Sigmoid colon (tissue), 7 donors: ENCODE data around the gene TNFAIP8L3. TPM values are rescaled to one million over a fixed set of nuclear protein-coding genes. Genes with fewer than 3 reads are reported as not detected.

Experiments used
- DNase-seq: peaks from one replicate; pipeline ENCODE4 v3.0.0-alpha.2; 2019
- H3K27ac ChIP-seq, 4 donors: fragments of 200-600 bp; sonication (generic); one replicate each; pipeline ENCODE4 v1.5.1; 2016 to 2019; ENCODE audit warnings: mild to moderate bottlenecking in 1 of 4
- H3K27me3 ChIP-seq, 3 donors: fragments of 200-600 bp; sonication (generic); one replicate each; pipeline ENCODE4 v1.5.1; 2019; ENCODE audit warnings: mild to moderate bottlenecking in 1 of 3
- H3K36me3 ChIP-seq, 4 donors: fragments of 200-600 bp; sonication (generic); one replicate each; pipeline ENCODE4 v1.5.1; 2016 to 2019
- H3K4me1 ChIP-seq, 4 donors: fragments of 200-600 bp; sonication (generic); one replicate each; pipeline ENCODE4 v1.5.1; 2017 to 2019
- H3K4me3 ChIP-seq, 4 donors: fragments of 200-600 bp; sonication (generic); one replicate each; pipeline ENCODE4 v1.5.1; 2017 to 2019; ENCODE audit warnings: mild to moderate bottlenecking in 2 of 4, moderate library complexity in 1 of 4
- H3K9me3 ChIP-seq, 4 donors: fragments of 200-600 bp in 3 of 4; sonication (generic) in 3 of 4; one replicate each; pipeline versions ENCODE4 v1.5.1 to v1.6.1; 2013 to 2019
- CTCF ChIP-seq, 4 experiments: fragments of 450-650 bp in 3 of 4; fragments of 200-600 bp in 1 of 4; IDR thresholded peaks; one replicate each; pipeline ENCODE4 v1.5.1; 2016 to 2019; ENCODE audit warnings: antibody characterized with exemption in 4 of 4, mild to moderate bottlenecking in 3 of 4, moderate library complexity in 2 of 4
- EP300 ChIP-seq, 4 donors: sonication (generic); formaldehyde crosslinking; IDR thresholded peaks; one replicate each; pipeline ENCODE4 v1.6.1; 2017; ENCODE audit warnings: antibody characterized with exemption in 4 of 4
- POLR2A ChIP-seq, 2 donors: fragments of 450-650 bp; IDR thresholded peaks; one replicate each; pipeline ENCODE4 v1.6.1; 2016; ENCODE audit warnings: antibody characterized with exemption in 2 of 2, mild to moderate bottlenecking in 2 of 2, moderate library complexity in 2 of 2
- POLR2AphosphoS5 ChIP-seq, 4 donors: sonication (generic); formaldehyde crosslinking; IDR thresholded peaks; one replicate each; pipeline ENCODE4 v1.6.1; 2017; ENCODE audit warnings: antibody characterized with exemption in 4 of 4
- WGBS, 2 donors: extraction: QIAGEN DNeasy Blood & Tissue Kit; methylation state at CpG; one replicate each; pipeline ENCODE4 v1.1.7; 2013; 5-methylcytosine and 5-hydroxymethylcytosine counted together
- intact Hi-C: fragments of 100-400 bp; cut with DNase I; formaldehyde crosslinking; loops from one replicate; pipeline ENCODE4 v1.15.1; 2023
- polyA plus RNA-seq, 3 donors: library from polyadenylated mRNA; stranded (reverse); fragments of 200-250 nt; gene quantifications; one replicate each; pipeline ENCODE4 v1.2.3, GENCODE V29; 2013
- total RNA-seq, 4 donors: library from RNA; depleted of rRNA; stranded (reverse); fragments of >200 nt; gene quantifications; one replicate each; pipeline ENCODE4 v1.1.0, GENCODE V29; 2016
- donor health status: healthy with polysubstance abuse.
- donor health status: Bipolar disorder and iron deficiency.
- donor health status: healthy.

The TNFAIP8L3 gene
- total and polyA plus RNA-seq, 7 donors = 6.1 to 13.5 (median 9.2) TPM

- no peak for TF ChIP-seq CTCF (IDR thresholded peaks at IDR 0.05)
- TF ChIP-seq POLR2AphosphoS5 (IDR thresholded peaks at IDR 0.05) = no peak
- no peak for TF ChIP-seq EP300 (IDR thresholded peaks at IDR 0.05)
- TF ChIP-seq POLR2A (IDR thresholded peaks at IDR 0.05) = no peak
- Histone ChIP-seq H3K27me3 (peaks cover 0 to 6% (median 5%) of the 10 kb centered on the region in 3 donors), H3K36me3 (no peaks in the 10 kb centered on the region), H3K4me1 (peaks cover 0 to 29% (median 24%) of the 10 kb centered on the region in 4 donors), H3K9me3 (no peaks in the 10 kb centered on the region), H3K27ac (peak overlapping the region; percentile 61 to 87 (median 74)), H3K4me3 (peak overlapping the region; percentile 49 to 67 (median 62))
- 1% methylated on average over 65 of the region's 65 CpGs for WGBS, 2 donors
- intact Hi-C loops = loop anchor here (10.0 kb wide), 1 partner anchor 49 kb away; no protein-coding TSS in a partner anchor
- peak; percentile 69 for DNase-seq
Measured at GRCh38 chr15:51093839-51094605, 684 bp downstream of the TNFAIP8L3 start.

- Histone ChIP-seq H3K4me1 (peaks cover 0 to 29% (median 24%) of the 10 kb centered on the region in 4 donors), H3K27me3 (peaks cover 0 to 6% (median 0%) of the 10 kb centered on the region in 3 donors), H3K27ac (peak overlapping the region; percentile 61 to 87 (median 74)), H3K4me3 (peak overlapping the region; percentile 49 to 67 (median 62)), H3K36me3 (no peaks in the 10 kb centered on the region), H3K9me3 (no peaks in the 10 kb centered on the region)
- no peak for DNase-seq
- WGBS, 2 donors = 22 to 42% methylated on average over 21 of the region's 21 CpGs
- intact Hi-C loops = loop anchor here (10.0 kb wide), 1 partner anchor 49 kb away; no protein-coding TSS in a partner anchor
- TF ChIP-seq CTCF (IDR thresholded peaks at IDR 0.05) (no peak), POLR2A (IDR thresholded peaks at IDR 0.05) (no peak), EP300 (IDR thresholded peaks at IDR 0.05) (no peak), POLR2AphosphoS5 (IDR thresholded peaks at IDR 0.05) (no peak)
Measured at GRCh38 chr15:51093488-51093838, 1.2 kb downstream of the TNFAIP8L3 start.

- no peak for DNase-seq
- H3K36me3 ChIP-seq = no peaks in the 10 kb centered on the region
- peaks cover 0 to 6% (median 0%) of the 10 kb centered on the region in 3 donors for H3K27me3 ChIP-seq
- WGBS, 2 donors = 58% methylated on average over 12 of the region's 12 CpGs
- peak overlapping the region in 1 of 4 donors; percentile 67 for H3K4me3 ChIP-seq
- intact Hi-C loops = loop anchor here (10.0 kb wide), 1 partner anchor 48 kb away; no protein-coding TSS in a partner anchor
- peaks cover 0 to 29% (median 21%) of the 10 kb centered on the region in 4 donors for H3K4me1 ChIP-seq
- TF ChIP-seq EP300 (IDR thresholded peaks at IDR 0.05) (no peak), POLR2AphosphoS5 (IDR thresholded peaks at IDR 0.05) (no peak), POLR2A (IDR thresholded peaks at IDR 0.05) (no peak), CTCF (IDR thresholded peaks at IDR 0.05) (no peak)
- no peaks in the 10 kb centered on the region for H3K9me3 ChIP-seq
- peak overlapping the region; percentile 61 to 87 (median 74) for H3K27ac ChIP-seq
Measured at GRCh38 chr15:51092480-51093040, 2.1 kb downstream of the TNFAIP8L3 start.

GRCh38 chr15:51090753-51091152 is 4.0 kb downstream of the TNFAIP8L3 start:
- 66 to 72% methylated on average over 3 of the region's 3 CpGs for WGBS, 2 donors
- no peak for TF ChIP-seq CTCF (IDR thresholded peaks at IDR 0.05)
- no peak for TF ChIP-seq POLR2A (IDR thresholded peaks at IDR 0.05)
- no peak for TF ChIP-seq POLR2AphosphoS5 (IDR thresholded peaks at IDR 0.05)
- no peak for TF ChIP-seq EP300 (IDR thresholded peaks at IDR 0.05)
- Histone ChIP-seq H3K27me3 (peaks cover 0 to 2% (median 0%) of the 10 kb centered on the region in 3 donors), H3K4me3 (no peak overlapping the region), H3K9me3 (no peaks in the 10 kb centered on the region), H3K27ac (peak overlapping the region in 2 of 4 donors; percentile 12 to 47), H3K36me3 (no peaks in the 10 kb centered on the region), H3K4me1 (peaks cover 0 to 26% (median 19%) of the 10 kb centered on the region in 4 donors)
- intact Hi-C loops = loop anchor here (10.0 kb wide), 1 partner anchor 46 kb away; no protein-coding TSS in a partner anchor
- DNase-seq = no peak
